WTC11 (cell line): Measurements from ENCODE around the gene SLC45A3. TPM values are rescaled to one million over a fixed set of nuclear protein-coding genes. Genes with fewer than 3 reads are reported as not detected.

Experiments used
- ATAC-seq: fragments of 200-7000 bp; cut with Tn5 transposase; 2 replicates; pipeline ENCODE4 v1.10.0; 2021; ENCODE audit warnings: mild to moderate bottlenecking, moderate library complexity
- CTCF ChIA-PET: fragments of 300-600 bp; sonication (Branson Sonifier 250); formaldehyde crosslinking; loops from one replicate; lab custom pipeline; 2021; ENCODE audit warnings: antibody characterized with exemption; lab: Charles Lee
- POLR2A ChIA-PET: fragments of 350-600 bp; sonication (Branson Sonifier 250); formaldehyde crosslinking; loops from one replicate; lab custom pipeline; 2021; ENCODE audit warnings: antibody characterized with exemption; lab: Charles Lee
- DNase-seq: peaks from one replicate; pipeline ENCODE4 v3.0.0; 2021; ENCODE audit warnings: low spot score
- H3K27ac Mint-ChIP-seq: 2 replicates; pipeline ENCODE4 v1.8.0; 2021; ENCODE audit warnings: mixed read lengths
- H3K27me3 Mint-ChIP-seq: 2 replicates; pipeline ENCODE4 v1.8.0; 2021; ENCODE audit warnings: low read depth, mild to moderate bottlenecking, moderate library complexity, mixed read lengths
- H3K36me3 Mint-ChIP-seq: 2 replicates; pipeline ENCODE4 v1.8.0; 2021; ENCODE audit warnings: mixed read lengths
- H3K4me1 Mint-ChIP-seq: 2 replicates; pipeline ENCODE4 v1.8.0; 2022; ENCODE audit warnings: mixed read lengths
- H3K4me3 Mint-ChIP-seq: 2 replicates; pipeline ENCODE4 v1.8.0; 2021; ENCODE audit warnings: mild to moderate bottlenecking, moderate library complexity, mixed read lengths
- H3K9me3 Mint-ChIP-seq: 2 replicates; pipeline ENCODE4 v1.8.0; 2021; ENCODE audit warnings: mixed read lengths
- AR ChIP-seq: fragments of 250-450 bp; sonication (Bioruptor Pico); IDR thresholded peaks from 2 replicates; pipeline ENCODE4 v1.9.0; 2021; ENCODE audit warnings: mild to moderate bottlenecking
- CREM ChIP-seq: sonication (generic); formaldehyde crosslinking; IDR thresholded peaks from 2 replicates; pipeline ENCODE4 v1.8.1; 2022; ENCODE audit warnings: mild to moderate bottlenecking, missing genetic modification reagents, moderate library complexity
- CTCF ChIP-seq: fragments of 200-600 bp; IDR thresholded peaks from 2 replicates; pipeline ENCODE4 v1.8.0; 2022; ENCODE audit warnings: antibody characterized with exemption
- E2F5 ChIP-seq: sonication (generic); formaldehyde crosslinking; IDR thresholded peaks from 2 replicates; pipeline ENCODE4 v1.8.1; 2022; ENCODE audit warnings: mild to moderate bottlenecking, moderate library complexity, missing genetic modification reagents
- ETV6 ChIP-seq: sonication (generic); formaldehyde crosslinking; IDR thresholded peaks from 2 replicates; pipeline ENCODE4 v1.8.1; 2022; ENCODE audit warnings: mild to moderate bottlenecking, missing genetic modification reagents
- FOXP1 ChIP-seq: sonication (generic); formaldehyde crosslinking; IDR thresholded peaks from 2 replicates; pipeline ENCODE4 v1.8.0; 2022; ENCODE audit warnings: missing genetic modification reagents, mild to moderate bottlenecking, moderate library complexity, borderline replicate concordance
- GABPB1 ChIP-seq: sonication (generic); formaldehyde crosslinking; IDR thresholded peaks from 2 replicates; pipeline ENCODE4 v1.8.1; 2023; ENCODE audit warnings: mild to moderate bottlenecking, missing genetic modification reagents
- MAX ChIP-seq: sonication (generic); formaldehyde crosslinking; IDR thresholded peaks from 2 replicates; pipeline ENCODE4 v1.8.0; 2022; ENCODE audit warnings: mild to moderate bottlenecking, missing genetic modification reagents
- MYBL2 ChIP-seq: sonication (generic); formaldehyde crosslinking; IDR thresholded peaks from 2 replicates; pipeline ENCODE4 v1.8.1; 2023; ENCODE audit warnings: mild to moderate bottlenecking, moderate library complexity, missing genetic modification reagents
- SMAD3 ChIP-seq: sonication (generic); formaldehyde crosslinking; IDR thresholded peaks from 2 replicates; pipeline ENCODE4 v1.8.0; 2022; ENCODE audit warnings: missing genetic modification reagents, mild to moderate bottlenecking, borderline replicate concordance
- SP1 ChIP-seq: sonication (generic); formaldehyde crosslinking; conservative IDR thresholded peaks from 2 replicates; pipeline ENCODE4 v1.8.1; 2022; ENCODE audit warnings: missing genetic modification reagents
- USF1 ChIP-seq: sonication (generic); formaldehyde crosslinking; IDR thresholded peaks from 2 replicates; pipeline ENCODE4 v1.8.0; 2022; ENCODE audit warnings: mild to moderate bottlenecking, missing genetic modification reagents
- ZNF232 ChIP-seq: sonication (generic); formaldehyde crosslinking; IDR thresholded peaks from 2 replicates; pipeline ENCODE4 v1.8.0; 2022; ENCODE audit warnings: mild to moderate bottlenecking, missing genetic modification reagents
- ZNF317 ChIP-seq: sonication (generic); formaldehyde crosslinking; IDR thresholded peaks from 2 replicates; pipeline ENCODE4 v1.8.1; 2023; ENCODE audit warnings: low read depth, mild to moderate bottlenecking, moderate library complexity, missing genetic modification reagents, borderline replicate concordance
- ZNF423 ChIP-seq: fragments of 250-450 bp; sonication (Bioruptor Pico); IDR thresholded peaks from 2 replicates; pipeline ENCODE4 v2.1.2; 2022; ENCODE audit warnings: mild to moderate bottlenecking, moderate library complexity
- ZNF671 ChIP-seq: fragments of 250-450 bp; sonication (Bioruptor Pico); IDR thresholded peaks from 2 replicates; pipeline ENCODE4 v1.8.0; 2021; ENCODE audit warnings: mild to moderate bottlenecking
- total RNA-seq: library from RNA; stranded (reverse); gene quantifications from 3 replicates; pipeline ENCODE4 v1.2.3, GENCODE V29; 2021
- TF ChIP-seq, protein P1 (sequence below): sonication (generic); formaldehyde crosslinking; IDR thresholded peaks from 2 replicates; pipeline ENCODE4 v1.8.1; 2023; ENCODE audit warnings: mild to moderate bottlenecking, missing genetic modification reagents
- TF ChIP-seq, protein P2 (sequence below): sonication (generic); formaldehyde crosslinking; IDR thresholded peaks from 2 replicates; pipeline ENCODE4 v1.8.1; 2023; ENCODE audit warnings: mild to moderate bottlenecking, moderate library complexity, missing genetic modification reagents
- TF ChIP-seq, protein P3 (sequence below): sonication (generic); formaldehyde crosslinking; IDR thresholded peaks from 2 replicates; pipeline ENCODE4 v1.8.0; 2022; ENCODE audit warnings: missing genetic modification reagents

SLC45A3 gene
- total RNA-seq, 1 experiment from 2014 or later: 15.2 TPM

DNA sequence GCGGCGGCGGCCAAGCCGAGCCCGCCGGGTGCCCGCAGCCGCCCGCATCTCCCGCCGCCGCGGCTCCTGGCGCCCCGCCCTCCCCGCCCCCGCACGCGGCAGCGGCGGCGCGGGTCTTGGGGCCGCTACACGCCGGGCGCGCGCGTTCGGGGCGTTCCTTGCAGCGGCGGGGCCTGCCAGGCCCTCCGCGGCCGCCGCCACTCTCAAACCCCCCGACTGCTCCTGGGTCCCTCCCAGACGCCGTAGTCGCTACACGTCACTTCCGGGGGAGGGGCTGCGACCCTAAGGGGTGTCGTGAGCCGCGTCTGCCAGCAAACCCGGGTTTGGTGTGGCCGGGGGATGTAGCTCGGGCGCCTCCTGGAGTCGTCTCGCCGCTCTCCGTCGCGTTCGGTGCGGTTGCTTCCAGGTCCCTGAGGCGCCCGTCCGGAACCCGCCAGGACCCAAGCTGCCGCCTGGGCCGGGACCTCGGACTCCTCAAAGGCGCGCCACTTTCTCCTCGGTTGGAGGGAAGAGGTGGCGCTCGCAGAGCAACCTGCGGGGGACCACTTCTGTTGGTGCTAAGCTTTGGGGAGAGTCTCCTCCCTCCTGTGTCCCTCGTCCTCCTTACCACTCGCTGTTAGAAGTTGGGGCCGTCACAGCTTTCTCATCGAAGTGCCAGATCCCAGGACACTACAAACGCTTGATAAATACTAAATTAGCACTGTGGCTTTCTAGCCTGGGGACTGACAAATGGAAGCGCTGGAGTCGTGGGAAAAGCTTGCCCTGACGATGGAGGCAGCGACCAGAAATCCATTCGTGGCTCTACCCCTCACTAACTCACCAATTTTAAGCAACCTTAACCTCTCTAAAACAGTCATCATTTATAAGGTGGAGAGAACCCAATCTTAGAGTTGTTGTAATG is 48.3 kb downstream of the SLC45A3 start, which contains the start of gene ELK4:
ELK4 (minus strand) TSS at position 244 of the 901 bp plus-strand sequence. CDS start 8,129 bp downstream, outside the sequence.
- POLR2A ChIA-PET: interaction anchor here (0.6 to 1.8 kb wide), 10 partner anchors 26 to 131 kb away, joined by 3 to 17 read pairs (median 4); no protein-coding TSS in a partner anchor
- CTCF ChIA-PET: interaction anchor here (0.6 to 3.1 kb wide), 20 partner anchors 8 to 108 kb away, joined by 3 to 76 read pairs (median 5); partner anchors contain the start of gene SLC45A3
- H3K36me3 Mint-ChIP-seq: no peaks in the 10 kb centered on the region
- no peaks in the 10 kb centered on the region for H3K9me3 Mint-ChIP-seq
- H3K4me3 Mint-ChIP-seq: peak within 1 kb of the TSS; percentile 96
- no peaks in the 10 kb centered on the region for H3K27me3 Mint-ChIP-seq
- peaks cover 25% of the 10 kb centered on the region for H3K4me1 Mint-ChIP-seq
- ATAC-seq (peak; percentile 89), DNase-seq (peak; percentile 99)
- peak within 1 kb of the TSS; percentile 100 for H3K27ac Mint-ChIP-seq
- peak; percentile 48; the same call in 1 of the 2 replicates for TF ChIP-seq ZNF232 (CRISPR knock-in tag)
- TF ChIP-seq, protein P1, sequence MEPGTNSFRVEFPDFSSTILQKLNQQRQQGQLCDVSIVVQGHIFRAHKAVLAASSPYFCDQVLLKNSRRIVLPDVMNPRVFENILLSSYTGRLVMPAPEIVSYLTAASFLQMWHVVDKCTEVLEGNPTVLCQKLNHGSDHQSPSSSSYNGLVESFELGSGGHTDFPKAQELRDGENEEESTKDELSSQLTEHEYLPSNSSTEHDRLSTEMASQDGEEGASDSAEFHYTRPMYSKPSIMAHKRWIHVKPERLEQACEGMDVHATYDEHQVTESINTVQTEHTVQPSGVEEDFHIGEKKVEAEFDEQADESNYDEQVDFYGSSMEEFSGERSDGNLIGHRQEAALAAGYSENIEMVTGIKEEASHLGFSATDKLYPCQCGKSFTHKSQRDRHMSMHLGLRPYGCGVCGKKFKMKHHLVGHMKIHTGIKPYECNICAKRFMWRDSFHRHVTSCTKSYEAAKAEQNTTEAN (CRISPR knock-in tag): no peak
- 0 out of 2 replicates have a peak, but pooled peaks have one; percentile 6 for TF ChIP-seq ZNF317 (CRISPR knock-in tag)
- TF ChIP-seq MYBL2: 0 out of 2 replicates have a peak, but pooled peaks have one; percentile 45
- TF ChIP-seq CREM (CRISPR knock-in tag): peak; percentile 95
- no peak for TF ChIP-seq AR (CRISPR knock-in tag)
- TF ChIP-seq CTCF: no peak
- peak; percentile 86; the same call in 1 of the 2 replicates for TF ChIP-seq ETV6 (CRISPR knock-in tag)
- peak; percentile 38; the same call in 1 of the 2 replicates for TF ChIP-seq E2F5 (CRISPR knock-in tag)
- TF ChIP-seq, protein P2, sequence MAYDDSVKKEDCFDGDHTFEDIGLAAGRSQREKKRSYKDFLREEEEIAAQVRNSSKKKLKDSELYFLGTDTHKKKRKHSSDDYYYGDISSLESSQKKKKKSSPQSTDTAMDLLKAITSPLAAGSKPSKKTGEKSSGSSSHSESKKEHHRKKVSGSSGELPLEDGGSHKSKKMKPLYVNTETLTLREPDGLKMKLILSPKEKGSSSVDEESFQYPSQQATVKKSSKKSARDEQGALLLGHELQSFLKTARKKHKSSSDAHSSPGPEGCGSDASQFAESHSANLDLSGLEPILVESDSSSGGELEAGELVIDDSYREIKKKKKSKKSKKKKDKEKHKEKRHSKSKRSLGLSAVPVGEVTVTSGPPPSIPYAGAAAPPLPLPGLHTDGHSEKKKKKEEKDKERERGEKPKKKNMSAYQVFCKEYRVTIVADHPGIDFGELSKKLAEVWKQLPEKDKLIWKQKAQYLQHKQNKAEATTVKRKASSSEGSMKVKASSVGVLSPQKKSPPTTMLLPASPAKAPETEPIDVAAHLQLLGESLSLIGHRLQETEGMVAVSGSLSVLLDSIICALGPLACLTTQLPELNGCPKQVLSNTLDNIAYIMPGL (CRISPR knock-in tag): peak; percentile 77; the same call in 1 of the 2 replicates
- TF ChIP-seq SMAD3 (CRISPR knock-in tag): peak; percentile 78; the same call in 1 of the 2 replicates
- TF ChIP-seq USF1 (CRISPR knock-in tag): 0 out of 2 replicates have a peak, but pooled peaks have one; percentile 30
- peak; percentile 92 for TF ChIP-seq GABPB1 (CRISPR knock-in tag)
- no peak; the same call in 1 of the 2 replicates for TF ChIP-seq FOXP1 (CRISPR knock-in tag)
- peak; percentile 64; the same call in 1 of the 2 replicates for TF ChIP-seq MAX (CRISPR knock-in tag)
- peak; percentile 50; the same call in 1 of the 2 replicates for TF ChIP-seq ZNF423
- TF ChIP-seq SP1 (CRISPR knock-in tag): peak; percentile 94
- 0 out of 2 replicates have a peak, but pooled peaks have one; percentile 54 for TF ChIP-seq ZNF671 (CRISPR knock-in tag)
- TF ChIP-seq, protein P3, sequence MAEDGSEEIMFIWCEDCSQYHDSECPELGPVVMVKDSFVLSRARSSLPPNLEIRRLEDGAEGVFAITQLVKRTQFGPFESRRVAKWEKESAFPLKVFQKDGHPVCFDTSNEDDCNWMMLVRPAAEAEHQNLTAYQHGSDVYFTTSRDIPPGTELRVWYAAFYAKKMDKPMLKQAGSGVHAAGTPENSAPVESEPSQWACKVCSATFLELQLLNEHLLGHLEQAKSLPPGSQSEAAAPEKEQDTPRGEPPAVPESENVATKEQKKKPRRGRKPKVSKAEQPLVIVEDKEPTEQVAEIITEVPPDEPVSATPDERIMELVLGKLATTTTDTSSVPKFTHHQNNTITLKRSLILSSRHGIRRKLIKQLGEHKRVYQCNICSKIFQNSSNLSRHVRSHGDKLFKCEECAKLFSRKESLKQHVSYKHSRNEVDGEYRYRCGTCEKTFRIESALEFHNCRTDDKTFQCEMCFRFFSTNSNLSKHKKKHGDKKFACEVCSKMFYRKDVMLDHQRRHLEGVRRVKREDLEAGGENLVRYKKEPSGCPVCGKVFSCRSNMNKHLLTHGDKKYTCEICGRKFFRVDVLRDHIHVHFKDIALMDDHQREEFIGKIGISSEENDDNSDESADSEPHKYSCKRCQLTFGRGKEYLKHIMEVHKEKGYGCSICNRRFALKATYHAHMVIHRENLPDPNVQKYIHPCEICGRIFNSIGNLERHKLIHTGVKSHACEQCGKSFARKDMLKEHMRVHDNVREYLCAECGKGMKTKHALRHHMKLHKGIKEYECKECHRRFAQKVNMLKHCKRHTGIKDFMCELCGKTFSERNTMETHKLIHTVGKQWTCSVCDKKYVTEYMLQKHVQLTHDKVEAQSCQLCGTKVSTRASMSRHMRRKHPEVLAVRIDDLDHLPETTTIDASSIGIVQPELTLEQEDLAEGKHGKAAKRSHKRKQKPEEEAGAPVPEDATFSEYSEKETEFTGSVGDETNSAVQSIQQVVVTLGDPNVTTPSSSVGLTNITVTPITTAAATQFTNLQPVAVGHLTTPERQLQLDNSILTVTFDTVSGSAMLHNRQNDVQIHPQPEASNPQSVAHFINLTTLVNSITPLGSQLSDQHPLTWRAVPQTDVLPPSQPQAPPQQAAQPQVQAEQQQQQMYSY: peak; percentile 84
